Neutrophil (primary cell): ENCODE results near the gene AKR1C4.
"Not testable (repeated sequence)": the region's sequence is repeated elsewhere in the genome, so short reads cannot be mapped to it uniquely, and the experiment has no call there.

ENCODE experiments used
- H3K27ac ChIP-seq: fragments of 200-600 bp; sonication (generic); 2 replicates; pipeline ENCODE4 v1.5.1; 2016; ENCODE audit warnings: mild to moderate bottlenecking, moderate library complexity
- H3K27me3 ChIP-seq: fragments of 200-600 bp; sonication (generic); 2 replicates; pipeline ENCODE4 v1.6.0; 2016; ENCODE audit warnings: mild to moderate bottlenecking
- H3K36me3 ChIP-seq: fragments of 200-600 bp; sonication (generic); 2 replicates; pipeline ENCODE4 v1.5.1; 2017
- H3K4me1 ChIP-seq, 2 experiments: fragments of 200-600 bp in 1 of 2; sonication (generic) in 1 of 2; 1 replicate in 1 of 2; 2 replicates in 1 of 2; pipeline versions ENCODE4 v1.5.1 to v1.6.1; 2013 to 2016; ENCODE audit warnings: low read depth in 1 of 2, low read length in 1 of 2, mild to moderate bottlenecking in 1 of 2, moderate library complexity in 1 of 2; ENCODE audit not compliant: control insufficient read depth in 1 of 2, insufficient read depth in 1 of 2
- H3K4me3 ChIP-seq, 2 experiments: fragments of 200-600 bp in 1 of 2; sonication (generic) in 1 of 2; 1 replicate in 1 of 2; 2 replicates in 1 of 2; pipeline ENCODE4 v1.5.1; 2013 to 2016; ENCODE audit warnings: low read depth in 1 of 2, low read length in 1 of 2, mild to moderate bottlenecking in 1 of 2, moderate library complexity in 1 of 2
- H3K9me3 ChIP-seq: fragments of 200-600 bp; sonication (generic); 2 replicates; pipeline ENCODE4 v1.5.1; 2016
- TF ChIP-seq, protein P1 (sequence below): fragments of 200-600 bp; sonication (generic); IDR thresholded peaks from 2 replicates; pipeline ENCODE4 v1.5.1; 2016; ENCODE audit warnings: antibody characterized with exemption

Gene AKR1C4

DNA sequence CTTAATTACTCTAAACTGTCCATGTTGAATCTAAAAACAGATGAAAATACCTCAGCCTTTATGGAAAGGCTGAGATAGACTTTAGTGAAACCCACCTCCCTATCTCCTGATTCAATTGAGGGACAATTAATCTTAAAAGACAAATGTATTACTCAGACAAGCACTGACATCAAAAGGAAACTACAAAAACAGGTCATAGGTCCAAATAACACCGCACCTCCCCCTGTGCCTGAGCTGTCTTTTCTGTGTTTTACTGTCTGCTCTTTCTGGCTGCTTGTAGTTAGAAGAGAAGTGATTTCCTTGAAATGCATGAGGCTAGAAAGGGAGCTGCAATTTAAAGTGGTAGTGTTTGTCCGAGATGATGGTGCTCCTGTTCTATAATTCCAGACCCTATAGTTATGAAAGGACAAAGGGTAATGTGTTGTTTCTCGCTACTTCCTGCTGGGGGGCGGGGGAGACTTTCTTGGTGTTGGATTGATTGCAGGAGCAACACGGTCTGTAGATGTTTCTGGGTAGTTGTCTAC is 27.7 kb upstream of the AKR1C4 start:
- H3K27me3 ChIP-seq = no peaks in the 10 kb centered on the region
- TF ChIP-seq, protein P1, sequence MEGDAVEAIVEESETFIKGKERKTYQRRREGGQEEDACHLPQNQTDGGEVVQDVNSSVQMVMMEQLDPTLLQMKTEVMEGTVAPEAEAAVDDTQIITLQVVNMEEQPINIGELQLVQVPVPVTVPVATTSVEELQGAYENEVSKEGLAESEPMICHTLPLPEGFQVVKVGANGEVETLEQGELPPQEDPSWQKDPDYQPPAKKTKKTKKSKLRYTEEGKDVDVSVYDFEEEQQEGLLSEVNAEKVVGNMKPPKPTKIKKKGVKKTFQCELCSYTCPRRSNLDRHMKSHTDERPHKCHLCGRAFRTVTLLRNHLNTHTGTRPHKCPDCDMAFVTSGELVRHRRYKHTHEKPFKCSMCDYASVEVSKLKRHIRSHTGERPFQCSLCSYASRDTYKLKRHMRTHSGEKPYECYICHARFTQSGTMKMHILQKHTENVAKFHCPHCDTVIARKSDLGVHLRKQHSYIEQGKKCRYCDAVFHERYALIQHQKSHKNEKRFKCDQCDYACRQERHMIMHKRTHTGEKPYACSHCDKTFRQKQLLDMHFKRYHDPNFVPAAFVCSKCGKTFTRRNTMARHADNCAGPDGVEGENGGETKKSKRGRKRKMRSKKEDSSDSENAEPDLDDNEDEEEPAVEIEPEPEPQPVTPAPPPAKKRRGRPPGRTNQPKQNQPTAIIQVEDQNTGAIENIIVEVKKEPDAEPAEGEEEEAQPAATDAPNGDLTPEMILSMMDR = no peak
- no peaks in the 10 kb centered on the region for H3K36me3 ChIP-seq
- no peaks in the 10 kb centered on the region for H3K4me1 ChIP-seq
- no peak overlapping the region for H3K4me3 ChIP-seq
- no peak overlapping the region for H3K27ac ChIP-seq
- H3K9me3 ChIP-seq = no peaks in the 10 kb centered on the region

DNA sequence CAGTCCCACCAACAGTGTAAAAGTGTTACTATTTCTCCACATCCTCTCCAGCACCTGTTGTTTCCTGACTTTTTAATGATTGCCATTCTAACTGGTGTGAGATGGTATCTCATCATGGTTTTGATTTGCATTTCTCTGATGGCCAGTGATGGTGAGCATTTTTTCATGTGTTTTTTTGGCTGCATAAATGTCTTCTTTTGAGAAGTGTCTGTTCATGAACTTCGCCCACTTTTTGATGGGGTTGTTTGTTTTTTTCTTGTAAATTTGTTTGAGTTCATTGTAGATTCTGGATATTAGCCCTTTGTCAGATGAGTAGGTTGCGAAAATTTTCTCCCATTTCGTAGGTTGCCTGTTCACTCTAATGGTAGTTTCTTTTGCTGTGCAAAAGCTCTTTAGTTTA is 21.1 kb upstream of the AKR1C4 start:
- H3K9me3 ChIP-seq, H3K27ac ChIP-seq, H3K4me1 ChIP-seq: not testable (repeated sequence)

DNA sequence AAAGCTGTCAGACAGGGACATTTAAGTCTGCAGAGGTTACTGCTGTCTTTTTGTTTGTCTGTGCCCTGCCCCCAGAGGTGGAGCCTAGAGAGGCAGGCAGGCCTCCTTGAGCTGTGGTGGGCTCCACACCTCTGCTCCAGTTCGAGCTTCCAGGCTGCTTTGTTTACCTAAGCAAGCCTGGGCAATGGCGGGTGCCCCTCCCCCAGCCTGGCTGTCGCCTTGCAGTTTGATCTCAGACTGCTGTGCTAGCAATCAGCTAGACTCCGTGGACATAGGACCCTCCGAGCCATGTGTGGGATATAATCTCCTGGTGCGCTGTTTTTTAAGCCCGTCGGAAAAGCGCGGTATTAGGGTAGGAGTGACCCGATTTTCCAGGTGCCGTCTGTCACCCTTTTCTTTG is 16.1 kb upstream of the AKR1C4 start:
- H3K27me3 ChIP-seq, H3K36me3 ChIP-seq, H3K27ac ChIP-seq, H3K4me1 ChIP-seq, H3K9me3 ChIP-seq, H3K4me3 ChIP-seq: not testable (repeated sequence)

More for the DNA sequence above, 21.1 kb upstream of the AKR1C4 start:
- not testable (repeated sequence) for H3K27me3 ChIP-seq, H3K4me3 ChIP-seq, H3K36me3 ChIP-seq

DNA sequence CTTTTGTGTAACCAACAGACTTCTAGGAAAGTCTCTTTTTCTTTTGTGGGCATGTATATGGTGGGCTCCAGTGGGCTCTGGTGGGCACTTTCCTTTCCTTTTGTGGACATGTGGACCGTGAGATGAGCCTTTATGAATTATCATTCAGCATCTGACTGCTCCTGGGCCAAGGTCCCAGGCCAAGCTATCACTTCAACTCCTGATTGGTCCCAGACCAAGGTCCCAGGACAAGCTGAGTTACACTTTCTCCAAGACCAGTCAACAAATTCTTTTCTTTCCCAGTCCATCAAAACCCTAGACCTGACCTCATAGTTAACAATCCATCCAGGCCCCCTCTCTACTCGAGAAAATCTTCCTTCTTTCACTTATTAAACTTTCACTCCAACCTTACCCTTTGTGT is 12.7 kb upstream of the AKR1C4 start:
- H3K27ac ChIP-seq = no peak overlapping the region
- TF ChIP-seq, protein P1 = no peak

DNA sequence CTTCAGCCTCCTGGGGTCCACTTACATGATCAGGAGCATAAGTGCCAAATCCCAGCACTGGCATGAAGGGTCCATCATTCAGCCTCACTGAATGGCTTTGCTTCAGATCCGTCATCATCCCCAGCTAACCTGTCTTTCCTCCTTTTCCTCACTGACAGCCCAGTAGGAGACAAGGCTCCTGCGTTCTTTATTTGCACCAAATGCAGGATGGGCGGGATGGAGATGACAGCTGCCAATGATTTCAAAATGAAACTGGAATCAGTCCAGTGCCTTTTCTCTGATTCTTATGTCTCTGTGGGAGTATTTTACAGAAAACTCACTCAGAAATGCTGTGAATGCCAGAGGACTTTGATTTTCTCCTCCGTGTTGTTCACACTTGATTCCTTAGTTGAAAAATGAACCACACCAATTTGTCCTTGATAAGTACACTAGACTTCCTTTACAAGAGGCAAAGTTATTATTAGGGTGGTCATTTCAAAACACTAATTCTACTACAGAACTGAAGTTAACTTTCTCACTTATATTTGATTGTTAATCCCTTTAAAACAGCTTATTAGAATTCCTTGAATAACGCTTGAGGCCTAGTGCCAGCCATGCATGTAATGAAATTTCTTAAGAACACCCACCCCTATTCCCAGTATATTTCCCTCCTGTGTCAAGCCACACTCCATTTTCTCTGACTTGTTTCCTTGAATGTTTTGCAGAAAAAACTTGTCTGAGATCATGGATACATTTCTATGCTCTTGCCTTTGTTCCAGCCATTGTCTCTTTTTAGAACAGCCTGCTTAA is 11.5 kb upstream of the AKR1C4 start, which contains the start of gene AKR1C8:
AKR1C8 (minus strand) TSS at position 164 of the 789 bp plus-strand sequence; CDS start at position 118, 46 bp downstream.
- Histone ChIP-seq H3K27me3 (no peaks in the 10 kb centered on the region), H3K9me3 (no peaks in the 10 kb centered on the region), H3K27ac (no peak within 1 kb of the TSS), H3K4me3 (no peak within 1 kb of the TSS), H3K36me3 (no peaks in the 10 kb centered on the region), H3K4me1 (no peaks in the 10 kb centered on the region)
- TF ChIP-seq, protein P1 = no peak

More for the DNA sequence above, 12.7 kb upstream of the AKR1C4 start:
- Histone ChIP-seq H3K4me1 (no peaks in the 10 kb centered on the region), H3K4me3 (no peak overlapping the region), H3K36me3 (no peaks in the 10 kb centered on the region), H3K27me3 (no peaks in the 10 kb centered on the region), H3K9me3 (no peaks in the 10 kb centered on the region)

DNA sequence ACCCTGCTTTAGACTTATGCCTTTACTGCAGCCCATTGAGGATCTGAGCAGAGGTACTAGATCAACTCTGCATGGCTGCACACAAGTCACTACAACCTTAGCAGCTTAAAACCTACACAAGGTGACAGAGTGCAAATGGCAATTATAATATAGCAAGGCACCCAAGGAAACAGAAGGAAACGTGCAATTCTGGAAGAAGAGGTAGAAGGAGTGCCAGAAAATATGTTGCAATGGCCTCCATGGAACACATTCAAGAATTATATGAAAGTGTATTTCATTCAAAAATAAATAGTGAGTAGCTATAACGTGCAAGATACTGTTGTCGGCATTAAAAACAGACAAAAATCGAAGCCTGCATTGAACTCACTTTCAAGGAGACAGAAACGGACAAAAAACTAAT is 8.8 kb upstream of the AKR1C4 start:
- H3K27me3 ChIP-seq = no peaks in the 10 kb centered on the region
- no peak overlapping the region for H3K27ac ChIP-seq
- H3K9me3 ChIP-seq = no peaks in the 10 kb centered on the region
- H3K4me1 ChIP-seq = no peaks in the 10 kb centered on the region
- H3K36me3 ChIP-seq = no peaks in the 10 kb centered on the region
- TF ChIP-seq, protein P1 = no peak
- H3K4me3 ChIP-seq = no peak overlapping the region
